HG03060 (cell line): ENCODE measurements around the gene ZDHHC22.

ENCODE experiments used
- ATAC-seq: cut with Tn5 transposase; IDR thresholded peaks from one replicate; pipeline ENCODE4 v1.9.1; 2021; ENCODE audit warnings: low read depth, moderate number of reproducible peaks; ENCODE audit not compliant: unreplicated experiment

ZDHHC22 gene

GRCh38 chr14:77086017-77086727, 55.4 kb downstream of the ZDHHC22 start:
- ATAC-seq = no peak

- no peak for ATAC-seq
Measured at GRCh38 chr14:77085538-77085937, 56.1 kb downstream of the ZDHHC22 start.

GRCh38 chr14:77084985-77085384, 56.6 kb downstream of the ZDHHC22 start:
- ATAC-seq = no peak

- no peak for ATAC-seq
Measured at GRCh38 chr14:77083082-77083481, 58.5 kb downstream of the ZDHHC22 start.

GRCh38 chr14:77082356-77082755, 59.2 kb downstream of the ZDHHC22 start:
- ATAC-seq = no peak
